RKO (cell line): ENCODE results near the gene MS4A4E.
"Not testable (repeated sequence)": the region's sequence is repeated elsewhere in the genome, so short reads cannot be mapped to it uniquely, and the experiment has no call there.

Source experiments
- DNase-seq: peaks from one replicate; pipeline ENCODE4 v3.0.0-alpha.2; 2016; ENCODE audit warnings: low spot score

Gene MS4A4E

GRCh38 chr11:60221692-60222091 is 21.2 kb downstream of the MS4A4E start:
- DNase-seq, result no peak

GRCh38 chr11:60221181-60221580 is 21.8 kb downstream of the MS4A4E start:
- no peak for DNase-seq

- DNase-seq, result no peak
Measured at GRCh38 chr11:60214386-60214785, 28.6 kb downstream of the MS4A4E start.

GRCh38 chr11:60211206-60211605 is 31.7 kb downstream of the MS4A4E start:
- DNase-seq, result no peak

- no peak for DNase-seq
Measured at GRCh38 chr11:60209977-60210376, 33.0 kb downstream of the MS4A4E start.

- DNase-seq, result no peak
Measured at GRCh38 chr11:60208951-60209350, 34.0 kb downstream of the MS4A4E start.

GRCh38 chr11:60208146-60208895 is 34.6 kb downstream of the MS4A4E start:
- DNase-seq, result no peak

- no peak for DNase-seq
Measured at GRCh38 chr11:60206616-60207015, 36.3 kb downstream of the MS4A4E start.

- DNase-seq, result no peak
Measured at GRCh38 chr11:60204922-60205321, 38.0 kb downstream of the MS4A4E start.

GRCh38 chr11:60201334-60201733 is 41.6 kb downstream of the MS4A4E start:
- not testable (repeated sequence) for DNase-seq

GRCh38 chr11:60197442-60197841 is 45.5 kb downstream of the MS4A4E start:
- DNase-seq, result no peak

GRCh38 chr11:60195923-60196368 is 47.0 kb downstream of the MS4A4E start:
- DNase-seq, result no peak

GRCh38 chr11:60194511-60194910 is 48.4 kb downstream of the MS4A4E start:
- DNase-seq, result no peak

- peak; percentile 72 for DNase-seq
Measured at GRCh38 chr11:60193687-60194433, 49.1 kb downstream of the MS4A4E start.

GRCh38 chr11:60192564-60192963 is 50.4 kb downstream of the MS4A4E start:
- DNase-seq, result not testable (repeated sequence)

GRCh38 chr11:60188481-60188880 is 54.5 kb downstream of the MS4A4E start:
- not testable (repeated sequence) for DNase-seq

GRCh38 chr11:60186128-60186527 is 56.8 kb downstream of the MS4A4E start:
- not testable (repeated sequence) for DNase-seq

GRCh38 chr11:60185512-60185827 is 57.5 kb downstream of the MS4A4E start:
- not testable (repeated sequence) for DNase-seq

- DNase-seq, result no peak
Measured at GRCh38 chr11:60184824-60185511, 58.0 kb downstream of the MS4A4E start.

GRCh38 chr11:60183591-60184205 is 59.2 kb downstream of the MS4A4E start:
- DNase-seq, result no peak

- DNase-seq, result no peak
Measured at GRCh38 chr11:60182541-60183330, 60.2 kb downstream of the MS4A4E start, which contains the start of gene MS4A6A. Gene MS4A6A, minus strand, starts transcription at chr11:60183083. Its CDS starts 1,356 bp downstream, at chr11:60181727.
